IMR-90 (cell line): ENCODE measurements around the gene ANKRD53. TPM values are rescaled to one million over a fixed set of nuclear protein-coding genes. Genes with fewer than 3 reads are reported as not detected.

Experiments
- ATAC-seq: fragments of 200-7000 bp; cut with Tn5 transposase; 2 replicates; pipeline ENCODE4 v1.9.1; 2020; ENCODE audit warnings: low read depth, mild to moderate bottlenecking, moderate library complexity
- BruUV-seq: library from RNA; stranded (reverse); fragments of 400-500 nt; replicated peaks from 2 replicates; lab custom pipeline; 2021; lab: Mats Ljungman, UMichigan
- CTCF ChIA-PET: fragments of 300-600 bp; formaldehyde crosslinking; extraction: SDS; loops from one replicate; lab custom pipeline; 2021; ENCODE audit warnings: antibody characterized with exemption; lab: Yijun Ruan, JAX
- POLR2A ChIA-PET: fragments of 300-600 bp; sonication (Branson Sonifier 250); formaldehyde crosslinking; loops from one replicate; lab custom pipeline; 2022; ENCODE audit warnings: antibody characterized with exemption; ENCODE audit not compliant: unreplicated experiment; lab: Charles Lee
- DNase-seq: peaks from one replicate; pipeline ENCODE4 v3.0.0; 2013
- H2AFZ ChIP-seq: replicated peaks from 2 replicates; pipeline ENCODE3; 2013; ENCODE audit warnings: low read length, mild to moderate bottlenecking; ENCODE audit not compliant: poor library complexity
- H2AK5ac ChIP-seq: 2 replicates; pipeline ENCODE4 v1.6.1; 2013; ENCODE audit warnings: low read depth, low read length, inconsistent platforms
- H2AK9ac ChIP-seq: replicated peaks from 2 replicates; pipeline ENCODE3; 2013; ENCODE audit warnings: mild to moderate bottlenecking, low read depth, low read length, moderate library complexity; ENCODE audit not compliant: poor library complexity
- H2BK120ac ChIP-seq: 2 replicates; pipeline ENCODE4 v1.6.1; 2013; ENCODE audit warnings: low read depth, low read length, inconsistent platforms
- H2BK15ac ChIP-seq: 3 replicates; pipeline ENCODE4 v1.6.1; 2013; ENCODE audit warnings: low read depth, low read length, inconsistent platforms
- H2BK20ac ChIP-seq: 2 replicates; pipeline ENCODE4 v1.6.1; 2013; ENCODE audit warnings: low read depth, mild to moderate bottlenecking, inconsistent platforms, low read length, moderate library complexity
- H2BK5ac ChIP-seq: 2 replicates; pipeline ENCODE4 v1.6.1; 2013; ENCODE audit warnings: mild to moderate bottlenecking, low read depth, low read length, inconsistent platforms; ENCODE audit not compliant: poor library complexity, severe bottlenecking
- H3K14ac ChIP-seq: replicated peaks from 2 replicates; pipeline ENCODE4 v1.6.1; 2013; ENCODE audit warnings: low read depth, low read length, inconsistent platforms
- H3K18ac ChIP-seq: 2 replicates; pipeline ENCODE4 v1.6.1; 2013; ENCODE audit warnings: low read depth, low read length, control low read depth
- H3K23ac ChIP-seq: 2 replicates; pipeline ENCODE4 v1.6.1; 2013; ENCODE audit warnings: low read depth, low read length, inconsistent platforms
- H3K27ac ChIP-seq: 2 replicates; pipeline ENCODE4 v1.5.1; 2013; ENCODE audit warnings: mild to moderate bottlenecking, control low read depth, low read length; ENCODE audit not compliant: insufficient read depth
- H3K27me3 ChIP-seq: 2 replicates; pipeline ENCODE4 v1.6.1; 2013; ENCODE audit warnings: low read length; ENCODE audit not compliant: control insufficient read depth, insufficient read depth
- H3K36me3 ChIP-seq: 2 replicates; pipeline ENCODE4 v1.6.1; 2013; ENCODE audit warnings: low read length, mixed read lengths; ENCODE audit not compliant: control insufficient read depth, insufficient read depth
- H3K4ac ChIP-seq: 2 replicates; pipeline ENCODE4 v1.6.1; 2013; ENCODE audit warnings: low read depth, low read length, inconsistent platforms
- H3K4me1 ChIP-seq: 2 replicates; pipeline ENCODE4 v1.6.1; 2013; ENCODE audit warnings: low read length, mixed read lengths; ENCODE audit not compliant: control insufficient read depth, insufficient read depth
- H3K4me2 ChIP-seq: 2 replicates; pipeline ENCODE4 v1.6.1; 2013; ENCODE audit warnings: low read depth, mild to moderate bottlenecking, control low read depth, low read length, moderate library complexity
- H3K4me3 ChIP-seq: 2 replicates; pipeline ENCODE4 v1.5.1; 2013; ENCODE audit warnings: low read depth, mild to moderate bottlenecking, control low read depth, low read length, moderate library complexity; ENCODE audit not compliant: insufficient read depth
- H3K56ac ChIP-seq: 2 replicates; pipeline ENCODE4 v1.6.1; 2013; ENCODE audit warnings: low read length, inconsistent platforms; ENCODE audit not compliant: insufficient read depth; ENCODE audit errors: extremely low read depth
- H3K79me1 ChIP-seq, 2 experiments: 2 replicates each; pipeline ENCODE4 v1.6.1; 2013; ENCODE audit warnings: low read length in 2 of 2, inconsistent platforms in 1 of 2, low read depth in 1 of 2
- H3K9ac ChIP-seq: 2 replicates; pipeline ENCODE4 v1.6.1; 2013; ENCODE audit warnings: low read depth, low read length, control low read depth
- H3K9me1 ChIP-seq: 2 replicates; pipeline ENCODE4 v1.6.1; 2013; ENCODE audit warnings: low read length, inconsistent platforms; ENCODE audit not compliant: insufficient read depth
- H3K9me3 ChIP-seq: 2 replicates; pipeline ENCODE4 v1.6.1; 2013; ENCODE audit warnings: low read length; ENCODE audit not compliant: control insufficient read depth, insufficient read depth
- H4K20me1 ChIP-seq: 2 replicates; pipeline ENCODE4 v1.6.1; 2013; ENCODE audit warnings: low read length, inconsistent platforms; ENCODE audit not compliant: insufficient read depth
- H4K5ac ChIP-seq: 2 replicates; pipeline ENCODE4 v1.6.1; 2013; ENCODE audit warnings: mild to moderate bottlenecking, low read depth, low read length, control low read depth
- H4K8ac ChIP-seq, 2 experiments: 2 replicates each; pipeline ENCODE4 v1.6.1; 2013; ENCODE audit warnings: low read depth in 2 of 2, low read length in 2 of 2, control low read depth in 1 of 2, inconsistent platforms in 1 of 2
- H4K91ac ChIP-seq: 2 replicates; pipeline ENCODE4 v1.6.1; 2013; ENCODE audit warnings: low read depth, low read length, inconsistent platforms; ENCODE audit not compliant: insufficient read depth
- CEBPB ChIP-seq: IDR thresholded peaks from 2 replicates; pipeline ENCODE4 v1.6.1; 2012; ENCODE audit warnings: low read depth, low read length, improper control_type of control experiment
- ELK1 ChIP-seq: fragments of 150-350 bp; IDR thresholded peaks from 2 replicates; pipeline ENCODE4 v1.6.1; 2016; ENCODE audit warnings: low read depth, mild to moderate bottlenecking, low read length, moderate library complexity, borderline replicate concordance
- MAZ ChIP-seq: IDR thresholded peaks from 2 replicates; pipeline ENCODE4 v1.6.1; 2012; ENCODE audit warnings: low read depth, mild to moderate bottlenecking, low read length, improper control_type of control experiment, moderate library complexity, borderline replicate concordance
- MXI1 ChIP-seq: IDR thresholded peaks from 2 replicates; pipeline ENCODE4 v1.6.1; 2012; ENCODE audit warnings: low read depth, mild to moderate bottlenecking, low read length, moderate library complexity, borderline replicate concordance
- RCOR1 ChIP-seq: IDR thresholded peaks from 2 replicates; pipeline ENCODE4 v1.6.1; 2012; ENCODE audit warnings: mild to moderate bottlenecking, low read length, improper control_type of control experiment; ENCODE audit not compliant: insufficient replicate concordance
- RFX5 ChIP-seq: IDR thresholded peaks from 2 replicates; pipeline ENCODE4 v1.8.0; 2012; ENCODE audit warnings: low read depth, mild to moderate bottlenecking, low read length, moderate library complexity
- SMC3 ChIP-seq: fragments of 150-350 bp; IDR thresholded peaks from 2 replicates; pipeline ENCODE4 v1.6.1; 2016; ENCODE audit warnings: low read depth, mild to moderate bottlenecking, antibody characterized with exemption, low read length, moderate library complexity
- WGBS, 2 experiments: methylation state at CpG; one replicate each; pipeline versions ENCODE4 v1.1.5 to v1.1.7; 2013; ENCODE audit warnings: missing lambda C conversion rate in 2 of 2; ENCODE audit not compliant: insufficient read length in 1 of 2; ENCODE audit errors: extremely low coverage in 2 of 2; 5-methylcytosine and 5-hydroxymethylcytosine counted together
- dilution Hi-C: fragments of 300-500 bp; cut with HindIII; formaldehyde crosslinking; loops from one replicate; pipeline ENCODE4 v1.14.3; 2018; ENCODE audit warnings: low sequenced_read_pairs; ENCODE audit not compliant: unreplicated experiment
- in situ Hi-C: fragments of 300-500 bp; cut with MboI; formaldehyde crosslinking; loops from 3 replicates; pipeline ENCODE4 v1.14.3; 2019; ENCODE audit warnings: low sequenced_read_pairs, inconsistent platforms, mixed read lengths
- intact Hi-C: fragments of 100-400 bp; cut with micrococcal nuclease; formaldehyde crosslinking; loops from 2 replicates; pipeline ENCODE4 v1.10.0; 2022
- polyA plus RNA-seq, 3 experiments: library from polyadenylated mRNA; depleted of rRNA; stranded (reverse); fragments of >200 nt; gene quantifications; 2 replicates each; pipeline ENCODE4 v1.2.3, GENCODE V29; 2012; ENCODE audit warnings: low replicate concordance in 1 of 3
- total RNA-seq: library from RNA; depleted of rRNA; stranded (reverse); fragments of >200 nt; gene quantifications from 2 replicates; pipeline ENCODE4 v1.2.3, GENCODE V29; 2012

Gene ANKRD53
- total and polyA plus RNA-seq, 2 of the 4 experiments (the other 2 are of a cell fraction): 0.54 to 1.0 TPM

- BruUV-seq: no TSS peak
- peaks cover 41% of the 10 kb centered on the region for H3K36me3 ChIP-seq
Measured at GRCh38 chr2:70985956-70986355, 7.5 kb downstream of the ANKRD53 start.

More at GRCh38 chr2:70985956-70986355, 7.5 kb downstream of the ANKRD53 start:
- Histone ChIP-seq H3K56ac (no peak overlapping the region), H3K4ac (no peak overlapping the region), H2BK5ac (no peak overlapping the region), H2AK5ac (no peak overlapping the region), H3K9me1 (no peaks in the 10 kb centered on the region), H3K23ac (no peak overlapping the region), H3K9ac (no peak overlapping the region), H4K91ac (no peak overlapping the region), H4K8ac (no peak overlapping the region), H2AK9ac (no peak overlapping the region), H3K4me2 (no peak overlapping the region), H3K27me3 (no peaks in the 10 kb centered on the region), H2BK15ac (no peak overlapping the region), H3K14ac (no peak overlapping the region), H4K20me1 (peaks cover 5% of the 10 kb centered on the region; the same call in 1 of the 2 replicates), H3K27ac (no peak overlapping the region), H4K5ac (no peak overlapping the region), H2BK120ac (no peak overlapping the region), H2AFZ (no peak overlapping the region), H2BK20ac (no peak overlapping the region), H3K9me3 (no peaks in the 10 kb centered on the region), H3K4me3 (no peak overlapping the region), H3K18ac (no peak overlapping the region), H3K79me1 (peaks cover 0 to 5% of the 10 kb centered on the region in 2 experiments; a peak in 1 of 4 replicates), H3K4me1 (no peaks in the 10 kb centered on the region)
- CTCF ChIA-PET: no interaction called here
- intact Hi-C loops (no loop called here), in situ Hi-C loops (loop anchor here (10.0 kb wide), 1 partner anchor 691 kb away; the partner anchor contains the start of gene SNRPG), dilution Hi-C loops (no loop called here)
- no peak for TF ChIP-seq MAZ
- no peak for TF ChIP-seq CEBPB
- no peak for TF ChIP-seq RCOR1
- no peak for TF ChIP-seq ELK1
- TF ChIP-seq MXI1: no peak
- no peak for TF ChIP-seq SMC3
- TF ChIP-seq RFX5: no peak
- WGBS, 2 experiments: no CpG with 5 or more reads among the region's 1 CpG
- DNase-seq (no peak), ATAC-seq (no peak)
- POLR2A ChIA-PET: no interaction called here
